HEK293T (cell line): ENCODE data around the gene PREP.

Source experiments
- ARNT ChIP-seq: fragments of 450-650 bp; IDR thresholded peaks from 2 replicates; pipeline ENCODE4 v1.6.1; 2017; ENCODE audit warnings: mild to moderate bottlenecking
- BHLHE40 ChIP-seq: fragments of 450-650 bp; IDR thresholded peaks from 2 replicates; pipeline ENCODE4 v1.6.1; 2016; ENCODE audit warnings: mild to moderate bottlenecking, moderate library complexity, borderline replicate concordance
- ELF4 ChIP-seq: fragments of 450-650 bp; IDR thresholded peaks from 2 replicates; pipeline ENCODE4 v1.6.1; 2017; ENCODE audit warnings: antibody characterized with exemption
- FOXA1 ChIP-seq: fragments of 450-650 bp; IDR thresholded peaks from 2 replicates; pipeline ENCODE4 v1.6.1; 2016; ENCODE audit warnings: mild to moderate bottlenecking
- HDGF ChIP-seq: fragments of 450-650 bp; IDR thresholded peaks from 2 replicates; pipeline ENCODE4 v1.6.1; 2017; ENCODE audit warnings: antibody characterized with exemption, borderline replicate concordance
- NFRKB ChIP-seq: fragments of 450-650 bp; IDR thresholded peaks from 2 replicates; pipeline ENCODE4 v1.6.1; 2016; ENCODE audit warnings: mild to moderate bottlenecking, moderate library complexity
- PKNOX1 ChIP-seq: fragments of 450-650 bp; IDR thresholded peaks from 2 replicates; pipeline ENCODE4 v1.6.1; 2016
- SP1 ChIP-seq: fragments of 450-650 bp; IDR thresholded peaks from 2 replicates; pipeline ENCODE4 v1.6.1; 2017
- SUZ12 ChIP-seq: fragments of 450-650 bp; IDR thresholded peaks from 2 replicates; pipeline ENCODE4 v1.6.1; 2016; ENCODE audit warnings: mild to moderate bottlenecking
- TARDBP ChIP-seq: fragments of 450-650 bp; IDR thresholded peaks from 2 replicates; pipeline ENCODE4 v1.6.1; 2016
- ZNF384 ChIP-seq: fragments of 450-650 bp; IDR thresholded peaks from 2 replicates; pipeline ENCODE4 v1.6.1; 2016

DNA sequence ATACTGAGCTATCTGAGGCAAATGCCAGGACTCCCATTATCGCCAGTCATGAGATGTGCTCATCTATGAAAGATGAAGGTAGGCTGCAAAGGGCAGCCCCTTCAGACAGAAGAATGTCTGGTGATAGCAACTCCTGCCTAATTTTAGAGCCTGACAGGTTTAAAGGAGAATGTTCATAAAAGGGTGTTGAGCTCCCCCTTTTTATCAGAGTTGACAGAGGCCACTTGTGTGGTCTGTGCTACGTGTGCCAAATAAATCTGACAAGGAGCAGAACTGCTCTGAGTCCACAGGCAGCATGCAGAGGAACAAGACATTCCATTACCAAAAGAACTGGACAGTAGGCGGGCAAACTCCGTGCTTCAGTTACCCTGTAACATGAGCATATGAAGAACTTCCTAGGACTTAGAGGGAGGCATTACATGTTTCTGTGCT is 101.8 kb downstream of the PREP start:
- no peak for TF ChIP-seq BHLHE40
- no peak for TF ChIP-seq SUZ12
- no peak for TF ChIP-seq ELF4
- no peak for TF ChIP-seq FOXA1
- no peak for TF ChIP-seq HDGF
- TF ChIP-seq NFRKB = no peak
- no peak for TF ChIP-seq ZNF384
- no peak for TF ChIP-seq ARNT
- TF ChIP-seq PKNOX1 = no peak
- TF ChIP-seq TARDBP = no peak
- no peak for TF ChIP-seq SP1
